HG02884 (cell line): Measurements from ENCODE around the gene MFN1.
A peak's percentile ranks its signal among the peaks of the same experiment; 100 is the strongest.

ENCODE experiments used
- ATAC-seq: cut with Tn5 transposase; IDR thresholded peaks from one replicate; pipeline ENCODE4 v1.9.1; 2021; ENCODE audit warnings: mild to moderate bottlenecking, moderate library complexity; ENCODE audit not compliant: unreplicated experiment

Gene MFN1

GRCh38 chr3:179428876-179429548 is 81.5 kb downstream of the MFN1 start:
- ATAC-seq, result no peak

DNA sequence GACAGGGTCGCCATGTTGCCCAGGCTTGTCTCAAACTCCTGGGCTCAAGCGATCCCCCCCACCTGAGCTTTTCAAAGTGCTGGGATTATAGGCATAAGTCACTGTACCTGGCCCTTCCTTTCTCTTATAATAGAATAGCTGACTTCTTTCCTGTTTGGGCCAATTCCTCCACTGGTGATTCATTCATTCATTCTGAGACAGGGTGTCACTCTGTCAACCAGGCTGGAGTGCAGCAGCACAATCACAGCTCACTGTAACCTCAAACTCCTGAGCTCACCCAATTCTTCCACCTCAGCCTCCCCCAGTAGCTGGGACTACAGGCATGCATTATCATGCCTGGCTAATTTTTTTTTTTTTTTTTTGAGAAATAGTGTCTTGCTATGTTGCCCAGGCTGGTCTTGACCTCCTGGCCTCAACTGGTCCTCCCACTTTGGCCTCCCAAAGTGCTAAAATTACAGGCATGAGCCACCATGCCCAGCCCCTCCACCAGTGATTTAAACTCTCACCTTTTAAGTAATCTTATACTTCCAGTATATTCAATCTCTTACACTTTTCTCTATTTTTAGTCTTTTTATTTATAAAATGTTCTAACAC is 82.9 kb downstream of the MFN1 start:
- no peak for ATAC-seq

DNA sequence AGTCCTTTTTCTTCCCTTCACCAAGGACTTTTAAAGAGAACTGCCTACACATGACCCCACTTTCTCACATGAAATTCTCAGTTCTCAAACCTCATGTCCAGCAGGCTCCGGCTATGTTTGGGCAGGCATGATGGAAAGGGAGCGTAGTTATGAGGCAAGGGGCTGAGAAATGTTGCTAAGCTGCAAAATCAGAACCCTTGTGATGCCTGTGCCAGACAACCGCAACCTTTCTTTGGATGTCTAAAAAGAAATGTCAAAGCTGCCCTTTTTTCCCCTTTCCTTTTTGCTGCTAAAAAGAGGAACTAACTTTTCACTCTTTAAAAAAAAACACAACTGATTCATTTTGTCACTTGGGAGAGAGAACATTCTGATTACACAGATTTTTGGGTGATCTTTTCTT is 84.5 kb downstream of the MFN1 start:
- ATAC-seq, result peak; percentile 56

GRCh38 chr3:179432451-179432850 is 84.9 kb downstream of the MFN1 start:
- no peak for ATAC-seq

- ATAC-seq, result no peak
These were observed 89.0 kb downstream of the MFN1 start for GRCh38 chr3:179436517-179436916.

GRCh38 chr3:179438841-179439240 is 91.3 kb downstream of the MFN1 start:
- peak; percentile 94 for ATAC-seq
